ENCODE data around the gene RPTOR.

GRCh38 chr17:80957461-80957941, 412.9 kb downstream of the RPTOR start:
- TF ChIP-seq POLR2AphosphoS5 (IDR thresholded peaks at IDR 0.05; ENCODE audit: borderline replicate concordance, low read depth, low read length), result no peak
- no peak for TF ChIP-seq EZH2 (IDR thresholded peaks at IDR 0.05)
- no peak for TF ChIP-seq FOXP2 (optimal IDR thresholded peaks at IDR 0.05; ENCODE audit: control extremely low read depth, extremely low read length, insufficient read depth)
